Measurements from ENCODE around the gene ABI3BP.

DNA sequence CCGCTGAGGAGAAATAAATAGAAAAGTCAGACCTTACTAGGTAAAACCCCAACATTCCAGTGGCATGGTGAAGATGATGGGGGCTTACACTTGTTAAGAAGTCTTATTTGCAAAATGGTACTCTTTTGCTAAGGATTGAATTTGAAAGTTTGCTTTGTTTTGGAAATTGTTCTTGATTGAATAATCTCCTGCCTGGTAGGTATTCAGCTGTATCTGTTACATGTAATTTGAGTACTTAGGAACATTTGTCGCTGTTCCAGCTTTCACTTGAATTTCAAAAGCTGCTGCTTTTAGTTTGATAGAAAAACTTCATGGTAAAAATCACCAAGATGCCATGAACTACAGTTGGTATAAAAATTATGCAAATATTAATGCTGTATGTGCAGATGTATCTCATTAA, 239.4 kb downstream of the ABI3BP start:
- TF ChIP-seq POLR2A (IDR thresholded peaks at IDR 0.05; ENCODE audit: extremely low read depth, insufficient read length) (no peak), MYC (IDR thresholded peaks at IDR 0.05; ENCODE audit: low read depth, low read length) (no peak)
- TF ChIP-seq, protein P1, sequence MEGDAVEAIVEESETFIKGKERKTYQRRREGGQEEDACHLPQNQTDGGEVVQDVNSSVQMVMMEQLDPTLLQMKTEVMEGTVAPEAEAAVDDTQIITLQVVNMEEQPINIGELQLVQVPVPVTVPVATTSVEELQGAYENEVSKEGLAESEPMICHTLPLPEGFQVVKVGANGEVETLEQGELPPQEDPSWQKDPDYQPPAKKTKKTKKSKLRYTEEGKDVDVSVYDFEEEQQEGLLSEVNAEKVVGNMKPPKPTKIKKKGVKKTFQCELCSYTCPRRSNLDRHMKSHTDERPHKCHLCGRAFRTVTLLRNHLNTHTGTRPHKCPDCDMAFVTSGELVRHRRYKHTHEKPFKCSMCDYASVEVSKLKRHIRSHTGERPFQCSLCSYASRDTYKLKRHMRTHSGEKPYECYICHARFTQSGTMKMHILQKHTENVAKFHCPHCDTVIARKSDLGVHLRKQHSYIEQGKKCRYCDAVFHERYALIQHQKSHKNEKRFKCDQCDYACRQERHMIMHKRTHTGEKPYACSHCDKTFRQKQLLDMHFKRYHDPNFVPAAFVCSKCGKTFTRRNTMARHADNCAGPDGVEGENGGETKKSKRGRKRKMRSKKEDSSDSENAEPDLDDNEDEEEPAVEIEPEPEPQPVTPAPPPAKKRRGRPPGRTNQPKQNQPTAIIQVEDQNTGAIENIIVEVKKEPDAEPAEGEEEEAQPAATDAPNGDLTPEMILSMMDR (IDR thresholded peaks at IDR 0.05; ENCODE audit: low read depth, low read length) = no peak
- TF ChIP-seq, protein P2, sequence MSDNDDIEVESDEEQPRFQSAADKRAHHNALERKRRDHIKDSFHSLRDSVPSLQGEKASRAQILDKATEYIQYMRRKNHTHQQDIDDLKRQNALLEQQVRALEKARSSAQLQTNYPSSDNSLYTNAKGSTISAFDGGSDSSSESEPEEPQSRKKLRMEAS (IDR thresholded peaks at IDR 0.05; ENCODE audit: low read depth, low read length) = no peak

All from NB4 (cell line).